Mucosa of descending colon (tissue), 3 donors: ENCODE measurements around the gene AGTPBP1. TPM values are rescaled to one million over a fixed set of nuclear protein-coding genes. Genes with fewer than 3 reads are reported as not detected.

ENCODE experiments used
- ATAC-seq: fragments of 200-7000 bp; cut with Tn5 transposase; one replicate; pipeline ENCODE4 v1.9.1; 2020; ENCODE audit warnings: mild to moderate bottlenecking, moderate library complexity
- DNase-seq, 3 donors: peaks; one replicate each; pipeline ENCODE4 v3.0.0-alpha.2; 2020
- H3K36me3 ChIP-seq: fragments of 200-600 bp; one replicate; pipeline ENCODE4 v1.8.0; 2021; ENCODE audit warnings: low read depth, mild to moderate bottlenecking
- H3K4me1 ChIP-seq: fragments of 200-600 bp; one replicate; pipeline ENCODE4 v1.8.0; 2021; ENCODE audit warnings: low read depth, mild to moderate bottlenecking
- H3K4me3 ChIP-seq: fragments of 200-600 bp; one replicate; pipeline ENCODE4 v1.8.0; 2021; ENCODE audit warnings: mild to moderate bottlenecking
- H3K9me3 ChIP-seq: fragments of 200-600 bp; one replicate; pipeline ENCODE4 v1.8.0; 2021; ENCODE audit warnings: mild to moderate bottlenecking
- intact Hi-C, 2 donors: fragments of 100-400 bp; cut with DNase I in 1 of 2; cut with micrococcal nuclease in 1 of 2; formaldehyde crosslinking; loops; one replicate each; pipeline versions ENCODE4 v1.11.0 to v1.11.1; 2022; cut with DNase I, micrococcal nuclease
- total RNA-seq, 3 donors: library from RNA; stranded (reverse); fragmentation: NEBNext Ultra II Directional in 2 of 3; extraction: Animal tissue kit (Norgen Biotek cat#: 25700) in 2 of 3; gene quantifications; one replicate each; pipeline versions ENCODE4 v1.2.1 to v1.2.4, GENCODE V29; 2021 to 2023
- TF ChIP-seq, protein P1 (sequence below): fragments of 200-600 bp; IDR thresholded peaks from one replicate; pipeline ENCODE4 v1.8.0; 2022; ENCODE audit warnings: antibody characterized with exemption, mild to moderate bottlenecking
- donor health status: DM: no; HTN: no; CAD: no; lungs with moderate emphysema.
- donor health status: DM: no; HTN: no; CAD: no.
- donor health status: DM: no; HTN: yes; CAD: no.

AGTPBP1 gene
- total RNA-seq, 3 donors from 2014 or later: 11.7 to 17.9 (median 15.9) TPM

DNA sequence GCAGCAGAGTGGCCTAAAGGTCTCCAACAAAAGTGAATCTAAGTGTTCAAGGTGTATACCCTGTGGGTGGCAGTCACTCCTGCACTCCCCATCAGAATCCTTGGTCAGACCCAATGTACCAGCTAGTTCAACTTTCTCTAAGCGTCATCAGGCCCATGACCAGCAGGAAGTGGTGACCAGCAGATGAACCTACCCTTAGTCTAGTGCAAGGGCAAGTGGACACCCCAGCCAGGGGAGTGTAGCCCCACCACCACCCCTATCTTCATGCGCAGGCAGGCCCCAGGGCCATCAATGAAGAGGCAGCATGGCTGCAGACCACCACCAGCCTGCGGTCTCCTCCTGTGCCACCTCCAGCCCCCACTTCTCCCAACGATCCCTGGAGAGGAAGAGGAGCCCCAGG lies 213.1 kb downstream of the AGTPBP1 start:
- no peaks in the 10 kb centered on the region for H3K4me1 ChIP-seq
- TF ChIP-seq, protein P1, sequence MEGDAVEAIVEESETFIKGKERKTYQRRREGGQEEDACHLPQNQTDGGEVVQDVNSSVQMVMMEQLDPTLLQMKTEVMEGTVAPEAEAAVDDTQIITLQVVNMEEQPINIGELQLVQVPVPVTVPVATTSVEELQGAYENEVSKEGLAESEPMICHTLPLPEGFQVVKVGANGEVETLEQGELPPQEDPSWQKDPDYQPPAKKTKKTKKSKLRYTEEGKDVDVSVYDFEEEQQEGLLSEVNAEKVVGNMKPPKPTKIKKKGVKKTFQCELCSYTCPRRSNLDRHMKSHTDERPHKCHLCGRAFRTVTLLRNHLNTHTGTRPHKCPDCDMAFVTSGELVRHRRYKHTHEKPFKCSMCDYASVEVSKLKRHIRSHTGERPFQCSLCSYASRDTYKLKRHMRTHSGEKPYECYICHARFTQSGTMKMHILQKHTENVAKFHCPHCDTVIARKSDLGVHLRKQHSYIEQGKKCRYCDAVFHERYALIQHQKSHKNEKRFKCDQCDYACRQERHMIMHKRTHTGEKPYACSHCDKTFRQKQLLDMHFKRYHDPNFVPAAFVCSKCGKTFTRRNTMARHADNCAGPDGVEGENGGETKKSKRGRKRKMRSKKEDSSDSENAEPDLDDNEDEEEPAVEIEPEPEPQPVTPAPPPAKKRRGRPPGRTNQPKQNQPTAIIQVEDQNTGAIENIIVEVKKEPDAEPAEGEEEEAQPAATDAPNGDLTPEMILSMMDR: no peak
- no peaks in the 10 kb centered on the region for H3K9me3 ChIP-seq
- ATAC-seq (no peak), DNase-seq (no peak)
- intact Hi-C loops: no loop called here
- H3K36me3 ChIP-seq: no peaks in the 10 kb centered on the region
- H3K4me3 ChIP-seq: no peak overlapping the region

DNA sequence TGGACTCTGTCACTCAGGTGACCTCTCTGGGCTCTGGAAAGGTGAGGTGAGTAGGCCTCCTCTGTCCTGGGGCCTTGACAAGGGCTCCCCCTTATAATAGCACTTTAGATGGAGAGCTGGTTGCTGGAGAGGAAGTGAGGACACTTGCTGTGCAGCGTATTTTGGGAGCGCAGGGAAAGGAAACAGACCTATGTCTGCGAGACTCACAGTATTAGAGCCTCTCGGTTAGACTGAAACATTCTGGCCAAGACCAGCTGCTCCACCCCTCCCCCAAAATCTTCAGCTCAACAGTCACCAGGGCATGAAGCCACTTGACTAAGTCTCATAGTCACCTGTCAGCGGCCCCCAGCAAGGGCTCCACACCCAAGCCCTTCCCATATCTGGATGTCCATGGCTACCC lies 213.6 kb downstream of the AGTPBP1 start:
- ATAC-seq: no peak
- H3K4me3 ChIP-seq: no peak overlapping the region
- no peaks in the 10 kb centered on the region for H3K9me3 ChIP-seq
- no peaks in the 10 kb centered on the region for H3K4me1 ChIP-seq
- no peaks in the 10 kb centered on the region for H3K36me3 ChIP-seq
- DNase-seq: no peak
- intact Hi-C loops: no loop called here
- TF ChIP-seq, protein P1: no peak

DNA sequence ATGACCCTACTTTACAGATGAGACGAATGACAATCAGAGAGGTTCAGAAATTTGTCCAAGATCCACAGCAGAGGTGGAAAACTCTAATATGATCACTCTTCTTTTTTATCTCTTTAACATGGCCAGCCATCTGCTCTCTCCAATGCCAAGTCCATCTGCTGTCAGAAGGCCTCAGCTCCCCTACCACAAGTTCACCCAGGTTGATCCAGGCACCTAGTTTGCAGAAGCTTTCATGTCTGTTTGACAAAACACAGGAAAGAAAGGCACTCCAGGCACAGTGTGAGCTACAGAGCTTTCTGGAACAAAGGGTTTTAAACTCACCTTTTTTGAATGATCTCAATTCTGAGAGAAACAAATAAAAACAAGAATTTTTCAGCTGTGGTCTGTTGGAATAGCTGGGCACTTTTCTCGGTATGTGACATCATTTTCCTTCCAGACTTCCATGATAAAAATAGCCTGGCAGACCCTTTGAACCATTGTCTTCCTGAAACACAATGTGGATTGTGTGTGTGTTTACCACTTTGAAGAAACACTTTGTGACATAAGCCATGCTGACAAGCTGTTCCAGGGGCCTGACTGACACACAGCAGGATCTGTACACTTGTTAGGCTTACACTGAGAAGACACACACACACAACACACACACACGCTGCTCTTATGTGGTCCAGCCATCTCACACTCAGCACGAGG lies 214.3 kb downstream of the AGTPBP1 start:
- TF ChIP-seq, protein P1: no peak
- Histone ChIP-seq H3K36me3 (no peaks in the 10 kb centered on the region), H3K4me3 (no peak overlapping the region), H3K9me3 (no peaks in the 10 kb centered on the region), H3K4me1 (no peaks in the 10 kb centered on the region)
- no peak for ATAC-seq
- DNase-seq: no peak
- intact Hi-C loops: no loop called here

DNA sequence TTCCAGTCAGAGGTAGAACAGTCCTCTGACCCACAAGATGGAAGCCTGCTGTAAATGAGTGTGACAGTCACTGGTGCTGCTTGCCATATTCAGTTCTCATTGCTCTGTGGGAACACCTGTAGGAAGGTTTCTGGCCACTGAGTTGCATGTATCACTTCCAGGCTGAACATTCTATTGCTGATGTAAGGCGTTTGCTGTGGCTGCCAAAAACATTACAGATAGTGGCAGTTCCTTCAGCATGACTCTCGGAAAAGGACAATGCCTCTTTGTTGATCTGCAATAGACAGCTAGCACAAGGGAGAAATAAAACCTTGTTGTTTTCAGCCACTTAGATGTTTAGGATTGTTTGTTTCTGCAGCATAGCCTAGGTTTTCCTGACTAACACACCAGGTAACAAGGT lies 217.2 kb downstream of the AGTPBP1 start:
- intact Hi-C loops: no loop called here
- H3K36me3 ChIP-seq: no peaks in the 10 kb centered on the region
- ATAC-seq: no peak
- no peak for DNase-seq
- TF ChIP-seq, protein P1: no peak
- no peaks in the 10 kb centered on the region for H3K9me3 ChIP-seq
- H3K4me1 ChIP-seq: no peaks in the 10 kb centered on the region
- H3K4me3 ChIP-seq: no peak overlapping the region

DNA sequence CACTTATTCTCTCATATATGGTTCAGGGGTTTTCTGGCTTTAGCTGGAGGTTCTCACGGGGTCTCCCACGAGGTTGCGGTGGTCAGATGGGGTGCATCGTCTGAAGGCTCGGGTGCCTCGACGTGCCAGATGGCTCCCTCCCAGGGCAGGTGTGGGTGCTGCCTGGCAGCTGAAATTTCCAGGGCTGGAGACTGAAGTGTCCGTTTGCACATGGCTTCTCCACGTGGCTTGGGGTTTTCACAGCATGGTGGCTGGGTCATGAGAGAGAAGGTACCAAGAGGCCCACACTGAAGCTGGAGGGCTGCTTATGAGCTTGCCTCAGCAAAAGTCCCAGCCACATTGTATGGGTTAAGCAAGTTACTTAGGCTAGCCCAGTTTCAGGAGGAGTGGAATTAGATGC lies 218.6 kb downstream of the AGTPBP1 start:
- H3K4me3 ChIP-seq: no peak overlapping the region
- no peaks in the 10 kb centered on the region for H3K4me1 ChIP-seq
- TF ChIP-seq, protein P1: no peak
- no peaks in the 10 kb centered on the region for H3K9me3 ChIP-seq
- DNase-seq: no peak
- intact Hi-C loops: no loop called here
- no peaks in the 10 kb centered on the region for H3K36me3 ChIP-seq
- no peak for ATAC-seq
